GM21723 (cell line): ENCODE measurements around the gene PPP6R1.

Experiments used
- ATAC-seq: cut with Tn5 transposase; IDR thresholded peaks from one replicate; pipeline ENCODE4 v1.9.1; 2021; ENCODE audit warnings: mild to moderate bottlenecking, moderate library complexity; ENCODE audit not compliant: unreplicated experiment

Gene PPP6R1

DNA sequence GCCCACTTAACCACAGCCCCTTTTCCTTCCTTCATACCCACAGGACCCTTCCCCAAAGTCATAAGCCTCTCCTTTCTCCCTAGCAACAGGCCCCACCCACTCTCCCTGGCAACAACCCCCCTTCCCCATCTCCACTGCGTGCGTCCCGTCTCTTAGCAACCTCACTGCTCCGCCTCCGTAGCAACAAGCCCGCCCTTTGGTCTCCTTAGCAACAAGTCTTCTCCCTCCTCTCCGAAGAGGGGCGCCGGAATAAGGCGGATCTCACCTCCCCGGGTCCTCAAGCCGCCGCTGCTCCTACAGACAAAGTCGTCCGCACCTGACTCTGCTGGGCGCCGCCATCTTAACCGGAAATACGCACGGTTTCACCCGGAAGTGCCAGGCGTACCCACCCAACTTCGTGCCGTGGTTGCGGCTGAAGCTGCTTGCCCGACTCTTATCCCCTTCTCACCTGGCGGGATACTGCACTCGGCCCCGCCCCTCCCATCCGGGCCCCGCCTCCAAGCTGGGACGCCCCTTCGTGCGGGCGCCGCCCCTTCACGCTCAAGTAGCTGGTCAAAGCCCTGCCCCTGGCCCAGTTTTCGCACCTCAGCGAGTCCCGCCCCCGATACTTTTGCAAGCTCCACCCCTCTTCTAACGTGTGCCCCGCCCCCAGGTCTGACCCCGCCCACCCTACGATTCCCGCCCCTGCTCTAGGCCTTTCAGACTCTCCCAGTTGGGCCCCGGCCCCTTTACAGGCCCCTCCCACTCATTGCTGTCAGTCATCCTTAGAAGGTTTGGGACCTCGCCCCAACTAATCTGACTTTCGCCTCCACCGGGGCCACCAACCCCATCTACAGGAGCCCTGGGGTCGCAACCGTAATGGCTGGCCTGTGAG lies 21.2 kb upstream of the PPP6R1 start, which contains the start of gene HSPBP1:
HSPBP1 (minus strand) TSS at position 341 of the 874 bp plus-strand sequence. CDS start 502 bp downstream, outside the sequence.
- ATAC-seq = peak; percentile 62

GRCh38 chr19:55279340-55279739 lies 20.5 kb upstream of the PPP6R1 start:
- ATAC-seq = no peak

DNA sequence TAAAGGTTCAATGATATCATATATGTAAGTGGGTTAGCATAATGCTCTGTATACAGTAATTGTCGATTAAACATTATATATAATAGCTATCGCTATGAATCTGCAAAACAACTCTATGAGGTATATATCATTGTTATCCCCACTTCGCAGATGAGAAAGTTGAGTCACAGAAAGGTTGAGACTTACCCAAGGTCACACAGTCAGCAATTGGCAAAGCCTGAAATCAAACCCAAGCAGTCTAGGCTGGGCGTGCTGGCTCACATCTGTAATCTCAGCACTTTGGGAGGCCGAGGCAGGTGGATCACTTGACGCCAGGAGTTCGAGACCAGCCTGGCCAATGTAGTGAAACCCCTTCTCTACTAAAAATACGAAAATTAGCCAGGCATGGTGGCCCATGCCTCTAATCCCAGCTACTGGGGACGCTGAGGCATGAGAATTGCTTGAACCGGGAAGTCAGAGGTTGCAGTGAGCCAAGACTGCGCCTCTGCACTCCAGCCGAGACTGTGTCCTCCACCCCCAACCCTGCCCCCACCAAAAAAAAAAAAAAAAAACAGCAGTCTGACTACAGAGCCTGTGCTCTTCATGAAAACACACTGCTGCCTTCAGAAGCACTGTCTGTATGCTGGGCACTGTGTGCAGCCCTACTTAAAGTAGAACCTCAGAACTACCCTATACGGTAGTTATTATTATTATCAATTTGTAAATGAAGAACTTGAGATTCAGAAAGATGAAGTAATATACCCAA lies 19.7 kb upstream of the PPP6R1 start:
- ATAC-seq = no peak

DNA sequence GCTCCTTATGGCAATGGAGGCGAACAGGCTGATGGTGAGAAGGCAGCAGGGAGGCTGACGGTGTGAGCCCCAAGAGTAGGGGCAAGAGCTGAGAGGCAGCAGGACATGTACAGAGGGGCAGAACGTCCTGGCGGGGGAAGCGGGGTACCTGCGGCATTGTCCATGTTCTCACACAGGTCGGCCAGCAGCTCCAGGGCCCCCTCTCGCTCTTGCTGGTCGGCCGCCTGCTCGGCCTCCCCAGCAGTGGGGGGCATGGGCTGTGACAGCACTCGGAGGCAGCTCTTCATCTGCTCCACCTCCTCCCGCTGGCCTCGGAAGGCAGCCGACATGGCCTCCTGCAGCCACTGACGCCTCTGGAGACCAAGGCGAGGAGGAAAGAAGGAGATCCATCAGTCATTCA lies 18.7 kb upstream of the PPP6R1 start:
- ATAC-seq = no peak

DNA sequence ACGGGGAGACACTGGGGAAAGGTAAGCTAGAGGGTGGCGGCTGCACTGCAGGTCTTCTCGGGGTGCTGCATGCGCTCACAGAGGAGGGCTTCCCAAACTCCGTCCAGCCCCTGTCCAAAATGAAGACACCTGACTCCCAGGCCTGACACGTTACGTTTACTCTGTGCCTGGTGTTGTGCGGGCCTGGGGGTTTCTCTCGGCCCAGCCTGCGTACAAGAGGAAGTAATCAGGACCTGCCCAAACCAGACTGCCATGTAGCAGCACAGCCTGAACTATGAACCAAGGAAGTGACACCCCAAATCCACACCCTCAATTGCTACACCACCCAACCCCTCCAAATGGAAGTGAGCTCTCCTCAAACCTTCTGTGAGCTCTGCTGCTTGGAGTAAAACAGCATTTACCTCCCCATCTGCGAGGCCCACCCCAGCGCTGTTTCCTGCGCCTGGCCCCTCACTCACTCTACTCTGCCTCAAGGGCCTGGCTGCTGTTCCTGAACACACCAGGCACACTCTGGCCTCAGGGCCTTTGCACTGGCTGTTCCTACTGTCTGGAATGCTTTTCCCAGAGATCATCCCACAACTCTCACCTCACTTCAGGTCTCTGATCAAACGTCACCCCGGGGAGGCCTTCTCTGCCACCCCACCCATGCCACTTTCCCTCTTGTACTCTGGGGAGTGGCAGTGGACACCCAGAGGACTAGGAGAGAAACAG lies 18.1 kb upstream of the PPP6R1 start:
- ATAC-seq = peak; percentile 16

DNA sequence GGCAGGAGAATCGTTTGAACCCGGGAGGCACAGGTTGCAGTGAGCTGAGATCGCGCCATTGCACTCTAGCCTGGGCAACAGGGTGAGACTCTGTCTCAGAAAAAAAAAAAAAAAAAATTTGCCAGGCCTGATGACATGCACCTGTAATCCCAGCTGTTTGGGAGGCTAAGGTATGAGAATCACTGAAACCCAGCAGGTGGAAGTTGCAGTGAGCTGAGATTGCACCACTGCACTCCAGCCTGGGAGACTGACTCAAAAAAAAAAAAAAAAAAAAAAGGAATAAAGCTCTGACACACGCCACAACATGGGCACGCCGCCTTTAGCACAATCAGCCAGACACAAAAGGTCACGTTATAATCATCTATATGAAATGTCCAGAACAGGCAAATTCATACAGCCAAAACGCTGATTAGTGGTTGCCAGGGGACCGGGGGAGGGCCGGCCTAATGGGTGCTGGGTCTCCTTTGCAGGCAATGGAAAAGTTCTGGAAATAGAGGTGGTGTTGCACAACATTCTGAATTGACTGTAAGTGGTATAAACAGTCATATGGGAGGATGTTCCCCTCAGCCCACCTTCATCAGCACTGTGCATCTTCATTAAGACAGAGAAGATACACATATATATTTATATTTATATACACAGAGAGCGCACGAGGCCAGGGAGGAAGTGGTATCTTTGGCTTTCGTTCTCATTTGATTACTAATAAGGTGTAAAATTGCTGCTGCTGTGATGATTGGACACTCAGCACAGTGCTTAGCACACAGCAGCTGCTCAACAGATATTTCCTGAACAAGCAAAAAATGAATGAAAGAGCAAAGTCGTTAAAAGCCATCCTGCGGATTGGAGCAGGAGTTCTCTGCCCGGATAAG lies 17.3 kb upstream of the PPP6R1 start:
- peak; percentile 55 for ATAC-seq

GRCh38 chr19:55273978-55274707 lies 15.3 kb upstream of the PPP6R1 start:
- no peak for ATAC-seq

DNA sequence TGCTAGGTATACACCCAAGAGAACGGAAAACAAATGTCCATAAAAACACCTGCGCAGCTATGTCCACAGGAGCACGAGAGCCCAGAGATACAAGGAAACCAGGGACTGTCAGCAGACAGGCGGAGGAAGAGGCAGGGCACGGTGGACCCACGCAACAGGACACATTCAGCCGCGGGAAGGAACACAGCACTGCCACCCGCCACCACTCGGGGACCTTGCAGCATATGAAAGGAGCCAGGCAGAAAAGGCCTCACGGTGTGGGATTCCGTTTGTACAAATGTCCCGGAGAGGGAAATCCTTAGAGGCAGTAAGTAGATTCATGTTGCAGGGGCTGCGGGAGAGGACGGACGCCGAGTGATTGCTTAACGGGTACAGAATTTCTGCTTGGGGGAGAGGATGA lies 13.3 kb upstream of the PPP6R1 start:
- no peak for ATAC-seq

DNA sequence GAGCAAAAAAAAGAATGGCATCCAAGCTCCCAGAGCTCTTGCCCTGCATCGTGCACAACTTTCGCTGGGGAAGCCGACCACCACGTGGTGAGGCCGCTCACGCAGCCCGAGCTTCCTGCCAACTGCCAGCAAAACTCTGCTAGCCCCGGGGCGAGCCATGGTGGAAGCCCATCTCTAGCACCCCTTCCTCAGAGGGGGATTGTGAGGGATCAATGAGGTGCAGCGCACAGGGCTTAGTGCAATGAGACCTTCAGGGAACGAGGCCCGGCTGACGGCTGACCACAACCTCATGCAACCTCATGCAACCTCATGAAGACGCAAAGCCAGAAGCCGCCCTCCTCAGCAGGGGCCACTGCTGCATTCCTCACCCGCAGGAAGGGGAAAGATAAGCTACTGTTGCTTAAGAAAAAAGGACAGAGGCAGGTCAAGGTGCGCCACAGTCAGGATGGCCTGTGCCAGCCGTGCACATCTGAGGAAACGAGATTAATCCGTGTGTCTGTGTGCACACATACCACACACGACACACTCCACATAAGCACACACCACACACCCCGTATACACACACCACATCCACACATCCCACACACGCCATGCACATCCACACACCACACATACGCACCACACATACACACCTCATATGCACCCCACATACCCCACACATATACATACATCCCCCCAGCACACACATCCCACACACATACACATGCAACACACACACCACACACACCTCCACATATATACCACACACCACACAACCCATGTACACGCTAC lies 11.5 kb upstream of the PPP6R1 start:
- ATAC-seq = no peak

- no peak for ATAC-seq
Observed at GRCh38 chr19:55269299-55269698, 10.5 kb upstream of the PPP6R1 start.

DNA sequence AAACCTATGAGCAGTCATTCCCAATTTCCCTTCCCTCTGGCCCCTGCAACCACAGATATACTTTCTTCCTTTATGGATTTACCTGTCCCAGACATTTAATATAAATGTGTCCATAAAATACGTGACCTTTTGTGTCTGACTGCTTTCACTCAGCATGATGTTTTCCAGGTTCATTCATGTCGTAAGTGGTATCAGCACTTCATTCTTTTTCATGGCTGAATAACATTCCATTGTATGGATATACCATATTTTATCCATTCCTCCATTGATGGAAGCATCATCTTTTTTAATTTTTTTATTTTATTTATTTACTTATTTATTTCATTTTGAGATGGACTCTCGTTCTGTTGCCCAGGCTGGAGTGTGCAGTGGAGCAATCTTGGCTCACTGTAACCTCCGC lies 8.0 kb upstream of the PPP6R1 start:
- no peak for ATAC-seq

DNA sequence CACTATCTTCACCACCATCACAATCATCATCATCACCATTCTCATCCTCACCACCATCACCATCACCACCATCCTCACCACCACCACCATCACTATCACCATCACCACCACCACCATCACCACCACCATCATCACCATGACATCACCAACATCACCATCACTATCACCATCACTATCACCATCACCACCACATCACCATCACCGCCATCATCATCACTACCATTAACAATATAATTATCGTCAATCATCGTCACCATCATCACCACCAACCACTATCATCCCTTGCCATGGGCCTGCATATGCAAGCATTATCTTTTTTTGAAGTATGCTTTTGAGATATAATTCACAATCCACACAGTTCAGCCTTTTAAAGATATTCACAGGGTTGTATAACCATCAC lies 7.6 kb upstream of the PPP6R1 start:
- no peak for ATAC-seq

DNA sequence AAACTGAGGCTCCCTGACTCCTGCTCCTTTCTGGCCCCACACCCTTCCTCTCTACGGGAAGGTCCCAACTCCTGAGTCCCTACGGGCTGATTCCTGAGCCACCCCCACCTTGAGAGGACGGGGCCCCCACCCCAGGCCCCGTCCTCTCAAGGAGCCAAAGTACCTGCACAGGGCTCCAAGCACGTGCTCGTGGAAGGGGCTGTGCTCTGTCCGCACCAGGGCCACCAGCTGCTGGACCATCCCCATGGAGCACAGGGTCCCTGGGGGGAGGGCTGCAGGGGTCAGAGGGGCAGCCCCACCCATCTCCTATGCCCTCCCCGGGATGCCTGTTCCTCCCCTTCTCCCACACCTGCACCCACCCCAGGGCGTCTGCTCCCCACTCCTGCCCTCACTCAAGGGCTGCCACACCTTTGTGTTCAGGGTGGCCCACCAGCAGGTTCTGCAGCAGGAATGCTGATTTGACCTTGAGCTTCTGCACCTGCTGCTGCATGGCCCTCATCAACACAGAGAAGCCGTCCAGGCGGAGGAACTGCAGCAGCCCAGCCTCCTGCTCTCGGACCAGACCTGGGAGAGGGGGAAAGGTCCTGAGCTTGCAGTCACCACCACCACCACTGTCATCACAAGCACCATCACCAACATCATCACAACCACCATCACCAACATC lies 7.0 kb upstream of the PPP6R1 start:
- no peak for ATAC-seq

GRCh38 chr19:55265173-55265572 lies 6.4 kb upstream of the PPP6R1 start:
- ATAC-seq = no peak

DNA sequence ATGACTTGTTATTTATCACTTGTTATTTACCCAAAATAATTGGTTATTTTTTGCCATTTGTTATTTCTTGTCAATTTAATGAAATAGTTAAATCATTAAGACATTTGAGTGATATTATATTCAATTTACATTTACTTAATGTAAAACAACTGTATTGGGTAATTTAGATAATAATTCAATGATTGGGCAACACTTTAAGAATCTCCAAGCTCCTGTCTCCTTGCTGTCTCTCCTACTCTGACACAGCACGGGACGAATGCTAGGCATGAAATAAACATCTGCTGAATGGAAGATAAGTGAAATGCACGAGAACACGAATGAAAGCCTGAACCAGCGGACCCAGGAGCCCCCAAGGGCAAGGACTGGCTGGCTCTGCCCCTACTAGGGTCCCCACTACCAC lies 5.7 kb upstream of the PPP6R1 start:
- ATAC-seq = no peak

- ATAC-seq = no peak
Observed at GRCh38 chr19:55262359-55262758, 3.5 kb upstream of the PPP6R1 start.

GRCh38 chr19:55261671-55262126 lies 2.9 kb upstream of the PPP6R1 start:
- no peak for ATAC-seq

DNA sequence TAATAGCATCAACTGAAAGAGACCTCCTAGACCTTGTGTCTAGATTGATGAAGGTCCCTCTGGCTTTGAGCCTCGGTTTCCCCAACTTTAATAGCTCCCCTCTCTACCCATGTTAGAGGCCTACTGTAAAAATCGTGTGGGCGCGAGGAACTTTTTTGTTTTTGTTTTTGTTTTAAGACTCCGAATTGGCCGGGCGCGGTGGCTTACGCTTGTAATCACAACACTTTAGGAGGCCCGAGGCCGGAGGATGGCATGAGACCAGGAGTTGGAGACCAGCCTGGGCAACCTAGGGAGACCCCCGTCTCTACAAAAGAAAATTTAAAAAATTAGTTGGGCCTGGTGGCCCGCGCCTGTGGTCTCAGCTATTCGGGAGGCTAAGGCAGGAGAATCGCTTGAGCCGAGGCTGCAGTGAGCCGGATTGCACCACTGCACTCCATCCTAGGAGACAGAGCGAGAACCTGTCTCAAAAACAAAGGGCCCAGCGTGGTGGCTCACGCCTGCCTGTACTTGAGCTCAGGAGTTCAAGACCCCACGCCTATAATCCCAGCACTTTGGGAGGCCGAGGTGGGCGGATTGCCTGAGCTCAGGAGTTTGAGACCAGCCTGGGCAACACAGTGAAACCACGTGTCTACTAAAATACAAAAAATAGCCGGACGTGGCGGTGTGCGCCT lies 858 bp upstream of the PPP6R1 start:
- ATAC-seq = no peak
